ENCODE data around the gene TMEM54.

Gene TMEM54, protein sequence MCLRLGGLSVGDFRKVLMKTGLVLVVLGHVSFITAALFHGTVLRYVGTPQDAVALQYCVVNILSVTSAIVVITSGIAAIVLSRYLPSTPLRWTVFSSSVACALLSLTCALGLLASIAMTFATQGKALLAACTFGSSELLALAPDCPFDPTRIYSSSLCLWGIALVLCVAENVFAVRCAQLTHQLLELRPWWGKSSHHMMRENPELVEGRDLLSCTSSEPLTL

DNA sequence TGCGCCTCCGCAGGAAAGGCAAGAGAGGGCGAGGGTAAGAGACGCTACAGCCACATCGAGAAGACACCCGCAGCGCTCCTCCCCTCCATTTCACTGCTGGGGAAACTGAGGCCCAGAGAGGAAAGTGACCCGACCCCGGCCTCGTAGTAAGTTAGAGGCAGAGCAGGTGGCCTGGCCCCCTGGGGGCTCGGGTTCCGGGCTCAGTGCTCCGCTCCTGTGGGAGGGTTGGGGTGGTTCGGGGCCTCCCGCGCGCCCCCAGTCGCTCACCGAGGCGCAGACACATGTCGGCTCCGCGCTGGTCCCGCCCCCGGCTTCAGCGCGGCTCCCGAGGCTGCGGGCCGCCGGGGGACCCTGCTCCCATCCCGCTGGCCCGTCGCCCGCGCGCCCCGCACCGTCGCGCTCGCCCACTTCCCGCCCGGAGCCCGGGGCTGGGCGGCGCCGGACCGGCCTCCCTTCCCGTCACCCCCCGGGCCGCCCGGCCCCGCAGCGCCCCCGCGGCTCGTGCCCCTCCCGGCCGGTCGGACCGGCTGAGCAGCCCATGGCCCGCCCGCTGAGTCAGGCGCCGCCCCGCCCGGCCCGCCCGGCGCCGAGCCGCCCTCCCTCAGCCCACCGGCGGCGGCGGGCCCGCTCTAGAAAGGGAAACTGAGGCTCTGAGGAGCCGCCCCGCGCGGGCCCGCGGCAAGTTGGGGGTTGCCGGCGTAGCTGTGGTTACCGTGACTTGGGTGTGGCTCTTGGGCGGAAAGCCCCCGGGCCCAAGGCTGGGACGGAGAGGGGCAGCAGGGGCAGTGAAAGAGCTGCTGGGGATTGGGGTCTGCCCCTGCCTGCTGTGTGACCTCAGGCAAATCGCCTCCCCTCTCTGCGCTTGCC, at the start of gene TMEM54:
TSS of gene TMEM54 (minus strand) at position 434 of the 867 bp plus-strand sequence. CDS start at position 283, 151 bp downstream.
- DNase-seq = no peak

DNA sequence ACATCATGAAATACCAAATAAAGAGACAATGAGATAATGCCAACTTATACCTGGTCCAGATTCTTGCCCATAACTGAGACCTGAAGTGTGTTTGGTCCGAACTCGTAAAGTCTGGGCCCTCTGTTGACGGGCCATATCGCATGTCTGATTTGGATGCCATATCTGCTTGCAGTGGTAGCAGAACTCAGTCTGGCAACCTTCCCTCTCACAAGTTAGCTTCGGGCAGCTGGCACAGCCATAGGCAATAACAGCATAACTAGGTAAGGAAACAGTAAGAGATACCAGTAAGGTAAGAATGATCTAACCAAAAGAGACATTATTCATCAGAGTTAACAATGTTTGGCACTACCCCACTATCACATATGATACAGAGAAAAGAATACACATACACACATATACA, 48.3 kb upstream of the TMEM54 start:
- DNase-seq = no peak

DNA sequence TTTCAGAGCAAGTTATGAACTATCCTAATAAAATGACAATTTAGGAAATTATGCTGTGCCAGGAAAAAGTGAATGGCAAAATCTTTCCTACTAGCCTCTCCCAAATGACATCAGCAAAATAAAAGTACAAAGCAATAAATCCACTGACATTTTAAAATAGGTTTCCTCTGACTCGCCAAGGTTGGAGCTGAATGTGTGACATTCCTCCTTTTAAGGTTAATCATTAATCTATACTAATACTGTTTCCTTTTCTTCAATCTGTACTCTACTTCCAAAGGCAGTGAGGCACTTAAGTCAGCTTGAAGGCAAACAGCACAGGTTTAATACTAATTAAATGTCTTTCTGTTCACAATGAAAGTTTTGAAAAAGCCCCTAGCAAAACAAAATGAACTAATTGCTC, 47.7 kb upstream of the TMEM54 start:
- DNase-seq = no peak

DNA sequence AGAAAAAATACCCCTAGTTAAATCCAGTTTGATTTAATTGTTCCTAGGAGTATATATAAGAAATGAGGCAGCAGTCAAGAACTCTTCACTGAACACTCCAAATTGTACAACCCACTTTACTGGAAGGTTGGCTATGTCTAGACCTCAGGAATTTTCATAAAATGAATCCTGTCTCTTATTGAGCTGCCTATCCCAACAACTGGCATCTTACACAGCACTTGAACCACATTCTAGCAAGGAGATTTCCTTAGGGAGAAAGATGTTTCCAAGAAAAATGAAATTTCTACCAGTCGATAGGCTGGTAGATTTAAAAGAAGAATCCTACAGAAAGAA, 47.2 kb upstream of the TMEM54 start:
- DNase-seq = no peak

DNA sequence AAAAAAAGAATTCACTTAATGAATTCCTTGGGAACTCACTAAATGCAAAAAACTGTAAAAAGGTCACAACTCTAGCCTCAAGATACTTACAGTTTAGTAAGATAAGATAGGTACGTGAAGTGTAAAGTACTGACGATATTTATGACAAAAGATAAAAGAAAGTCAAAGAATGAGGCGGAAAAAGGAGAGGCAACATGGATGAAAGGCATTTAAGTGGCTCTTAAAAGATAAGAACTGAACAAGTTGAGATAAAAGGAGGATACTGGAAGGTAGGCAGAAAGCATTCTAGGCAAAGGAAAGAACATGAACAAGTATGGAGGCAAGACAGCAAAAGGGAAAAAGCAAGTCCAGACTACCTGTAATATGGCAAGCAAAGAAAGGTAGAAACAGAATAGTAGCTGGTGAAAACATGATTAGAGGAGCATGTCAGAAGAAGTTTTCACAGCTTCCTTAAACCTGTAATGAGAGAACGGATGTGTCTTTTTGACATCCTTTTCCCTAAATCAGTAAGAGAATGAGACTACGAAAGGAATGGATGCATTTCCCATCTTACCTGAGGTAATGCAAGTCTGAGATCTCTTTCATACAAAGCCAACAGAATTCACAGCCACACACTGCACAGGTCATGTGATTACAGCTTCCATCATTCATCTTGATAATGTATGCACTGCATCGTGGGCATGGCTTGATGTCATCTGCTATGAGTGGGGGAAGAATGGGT, 46.6 kb upstream of the TMEM54 start:
- DNase-seq = no peak

DNA sequence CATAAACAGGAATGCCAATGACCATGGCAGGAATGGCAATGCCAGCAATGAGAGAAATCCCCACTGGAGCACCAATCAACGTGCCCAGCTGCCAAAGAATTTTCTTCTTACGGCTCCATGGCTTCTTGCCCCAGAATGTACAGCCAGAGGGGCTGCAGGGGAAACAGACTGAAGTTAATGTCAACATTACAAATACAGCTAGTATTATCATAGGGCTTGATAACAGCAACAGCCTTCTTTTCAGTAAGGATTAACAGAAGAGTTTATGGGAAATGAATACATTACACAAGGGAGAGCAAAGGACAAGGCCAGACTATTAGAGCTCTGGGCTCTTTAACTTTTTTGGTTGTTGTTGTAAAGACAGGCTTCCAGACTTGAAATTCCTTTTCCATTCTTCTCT, 45.2 kb upstream of the TMEM54 start:
- DNase-seq = no peak

DNA sequence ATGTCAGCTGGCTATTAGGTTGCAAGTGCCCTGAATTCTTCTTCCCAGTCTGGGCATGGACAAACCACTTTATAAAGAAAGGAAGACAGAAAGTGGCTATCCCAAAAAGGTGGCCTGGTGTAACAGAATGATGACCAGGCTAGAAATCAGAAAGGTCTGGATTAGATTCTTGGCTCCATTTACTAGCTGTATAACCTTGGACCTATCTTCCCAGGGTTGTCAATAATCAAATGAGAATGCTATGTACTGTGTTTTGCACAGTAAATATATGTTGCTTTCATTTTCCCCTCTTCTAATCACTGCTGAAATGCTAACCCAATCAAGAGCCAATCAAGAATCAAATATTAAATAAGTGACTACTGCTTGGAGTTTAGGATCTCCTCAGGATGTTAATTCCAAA, 43.0 kb upstream of the TMEM54 start:
- no peak for DNase-seq

DNA sequence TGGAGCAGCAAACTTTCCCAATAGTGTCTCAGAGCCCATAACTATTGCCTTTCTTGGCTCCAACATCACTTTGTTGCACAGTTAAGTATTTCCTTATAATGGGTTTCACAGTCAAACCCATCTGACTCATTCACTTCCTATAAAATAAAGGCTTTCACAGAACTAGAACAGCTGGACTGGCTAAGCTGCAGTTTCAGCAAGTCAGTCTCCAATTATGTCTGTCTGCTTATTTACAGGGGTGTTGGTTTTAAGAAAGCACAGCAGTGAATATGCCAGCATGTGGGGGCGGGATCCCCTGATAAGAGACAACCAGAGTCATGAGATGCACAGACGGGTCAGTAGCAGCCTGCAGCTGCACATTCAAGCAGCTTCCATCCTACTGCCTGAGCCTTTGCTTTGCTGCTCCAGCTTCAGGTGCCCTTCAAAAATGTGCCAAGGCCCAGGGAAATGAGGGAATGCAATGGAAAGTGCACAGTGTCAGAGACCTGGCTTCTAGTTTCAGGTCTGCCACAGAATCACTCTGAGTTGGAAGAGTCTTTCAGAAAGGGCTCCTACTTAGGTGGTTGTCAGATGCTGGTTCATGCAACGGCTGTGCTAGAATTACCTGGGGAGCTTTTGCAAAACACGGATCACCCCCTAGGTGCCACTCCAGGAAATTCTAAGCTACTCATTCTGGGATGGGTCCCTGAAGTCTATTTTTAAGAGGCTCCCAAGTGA, 38.6 kb upstream of the TMEM54 start:
- DNase-seq = no peak

DNA sequence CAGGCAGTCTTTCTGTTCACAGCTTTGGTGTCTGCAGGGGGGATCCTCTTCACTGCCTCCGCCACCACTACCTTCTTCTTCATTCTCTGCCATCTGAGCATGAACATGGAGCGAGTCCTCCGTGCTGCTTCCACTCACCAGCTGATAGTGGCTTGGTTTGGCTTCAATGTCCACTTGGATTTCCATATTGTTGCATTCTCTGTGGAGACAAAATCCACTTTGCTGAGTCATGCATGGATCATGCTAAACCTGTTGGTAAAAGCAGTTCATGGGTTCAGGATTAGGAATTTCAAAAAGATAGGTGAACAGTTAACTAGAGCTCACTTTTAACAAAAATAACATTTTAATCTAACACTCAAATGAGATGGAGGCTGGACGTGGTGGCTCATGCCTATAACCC, 35.9 kb upstream of the TMEM54 start:
- no peak for DNase-seq

DNA sequence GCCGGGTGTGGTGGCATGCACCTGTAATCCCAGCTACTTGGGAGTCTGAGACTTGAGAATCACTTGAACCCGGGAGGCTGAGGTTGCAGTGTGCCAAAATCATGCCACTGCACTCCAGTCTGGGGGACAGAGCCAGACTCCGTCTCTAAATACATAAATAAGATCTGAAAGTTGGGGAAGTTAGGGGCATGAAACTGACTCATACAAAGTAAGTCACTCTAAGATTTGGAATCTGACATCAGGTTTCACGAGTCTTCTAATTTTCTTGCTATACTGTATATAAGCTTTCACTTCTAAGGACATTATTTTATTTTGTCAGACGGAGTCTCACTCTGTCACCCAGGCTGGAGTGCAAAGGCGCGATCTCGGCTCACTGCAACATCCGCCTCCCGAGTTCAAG, 33.3 kb upstream of the TMEM54 start:
- DNase-seq = no peak

DNA sequence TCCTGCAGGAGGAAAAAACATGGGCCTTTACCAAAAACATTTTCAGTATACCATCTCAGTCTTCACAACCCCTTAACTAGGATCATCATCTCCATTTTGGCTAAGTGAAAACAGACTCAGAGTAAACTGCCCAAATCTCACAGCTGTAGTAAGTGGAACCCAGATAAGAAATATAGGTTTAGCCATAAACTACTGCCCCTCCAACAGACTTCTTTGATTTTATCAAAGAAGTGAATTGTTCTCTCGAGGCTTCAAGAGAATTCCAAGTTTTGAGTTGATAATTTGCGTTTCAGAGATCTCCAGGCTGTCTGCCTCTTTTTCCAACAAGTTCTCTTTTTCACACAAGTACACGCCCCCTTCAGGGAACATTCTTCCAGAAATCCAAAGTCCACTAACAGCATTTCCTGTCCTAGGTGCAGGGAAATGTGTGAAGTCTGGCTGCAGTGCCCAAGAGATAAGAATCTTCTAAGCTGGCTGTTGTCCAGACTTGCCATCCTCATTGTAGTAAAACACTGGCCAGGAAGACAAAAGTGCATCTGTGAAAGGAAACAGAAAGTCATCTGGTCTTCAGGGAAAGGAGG, 32.6 kb upstream of the TMEM54 start:
- DNase-seq = no peak

DNA sequence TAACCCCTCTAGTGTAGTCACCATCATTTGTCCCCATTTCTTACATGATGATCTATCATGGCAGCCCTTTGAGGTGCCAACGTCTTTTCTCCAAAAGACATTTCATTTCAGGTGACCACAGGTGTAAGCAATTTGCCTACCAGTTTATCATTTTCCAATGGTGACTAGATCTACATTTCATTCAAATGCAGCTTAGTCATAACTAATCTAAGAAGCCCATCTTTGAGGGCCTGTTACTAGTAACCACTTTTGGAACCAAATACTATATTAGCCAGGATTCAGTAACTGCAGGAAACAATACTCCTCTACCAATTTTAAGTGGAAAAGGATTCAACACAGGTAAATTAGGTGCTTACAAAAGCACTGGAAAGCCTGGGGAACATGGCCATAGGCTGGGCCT, 30.6 kb upstream of the TMEM54 start:
- no peak for DNase-seq

DNA sequence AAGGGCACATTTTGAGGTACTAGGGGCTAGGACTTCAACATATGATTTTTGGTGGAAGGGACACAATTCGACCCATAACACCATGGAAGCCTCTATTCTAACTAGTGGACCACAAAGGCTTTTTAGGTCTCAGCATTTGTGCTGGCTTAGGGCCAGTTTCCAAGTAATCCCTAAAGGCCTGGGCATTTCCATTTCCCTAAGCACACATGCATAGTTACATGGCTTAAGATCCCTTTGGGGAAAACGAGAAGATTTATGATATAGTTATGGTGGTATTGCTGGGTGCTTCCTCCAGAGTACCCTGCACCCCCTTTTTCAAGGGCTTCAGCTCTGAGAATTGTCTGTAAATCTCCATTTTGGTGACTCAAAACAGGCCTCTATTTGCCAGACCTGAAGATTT, 28.2 kb upstream of the TMEM54 start:
- no peak for DNase-seq

DNA sequence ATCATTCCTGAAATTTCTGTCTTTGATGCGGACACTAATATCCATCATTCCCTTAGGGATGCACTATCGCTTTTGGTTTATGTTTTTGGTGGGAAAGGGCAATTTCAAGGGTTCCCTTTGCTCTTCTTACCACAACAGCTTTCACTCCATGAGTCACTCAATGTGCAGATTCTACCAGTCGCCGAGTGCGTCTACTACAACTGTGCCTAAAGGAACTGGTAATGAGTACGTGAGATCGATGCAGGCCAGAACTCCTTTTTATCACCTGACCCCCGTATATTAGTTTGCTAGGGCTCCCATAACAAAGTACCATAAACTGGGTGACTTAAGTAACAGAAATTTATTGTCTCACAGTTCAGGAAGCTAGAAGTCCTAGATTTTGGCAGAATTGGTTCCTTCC, 27.5 kb upstream of the TMEM54 start:
- no peak for DNase-seq

DNA sequence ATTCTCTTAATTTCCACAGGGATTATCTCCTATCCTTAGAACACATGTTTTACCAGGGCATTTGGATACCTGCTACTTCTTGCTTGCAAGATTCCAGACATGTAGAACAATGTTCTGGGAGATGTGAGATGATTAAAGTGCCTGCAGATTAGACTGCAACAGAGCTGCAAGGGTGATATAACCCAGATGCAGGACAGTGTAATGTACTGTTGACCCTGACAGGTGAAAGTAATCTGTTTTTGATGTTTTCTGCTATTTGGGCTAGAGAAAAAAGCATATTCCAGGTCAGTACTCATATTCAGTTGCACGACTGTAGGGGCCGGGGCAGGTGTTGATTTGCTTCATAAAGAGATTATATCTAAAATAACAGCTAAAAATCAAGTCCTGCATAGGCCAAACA, 27.1 kb upstream of the TMEM54 start:
- DNase-seq = no peak

DNA sequence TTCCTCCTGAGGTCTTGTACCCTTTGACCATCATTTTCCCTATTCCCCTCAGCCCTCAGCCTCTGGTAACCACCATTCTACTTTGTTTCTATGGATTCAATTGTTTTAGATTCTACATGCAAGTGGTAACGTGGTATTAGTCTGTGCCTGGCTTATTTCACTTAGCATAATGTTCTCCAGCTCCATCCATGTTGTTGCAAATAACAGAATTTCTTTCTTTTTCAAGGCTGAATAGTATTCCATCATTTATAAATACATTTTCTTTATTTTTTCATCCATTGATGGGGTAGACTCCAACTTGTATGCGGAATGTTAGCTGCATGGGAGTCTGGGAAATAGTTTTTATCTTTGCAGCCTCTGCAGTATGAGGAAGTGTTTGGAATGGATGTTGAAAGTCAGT, 26.3 kb upstream of the TMEM54 start:
- no peak for DNase-seq

DNA sequence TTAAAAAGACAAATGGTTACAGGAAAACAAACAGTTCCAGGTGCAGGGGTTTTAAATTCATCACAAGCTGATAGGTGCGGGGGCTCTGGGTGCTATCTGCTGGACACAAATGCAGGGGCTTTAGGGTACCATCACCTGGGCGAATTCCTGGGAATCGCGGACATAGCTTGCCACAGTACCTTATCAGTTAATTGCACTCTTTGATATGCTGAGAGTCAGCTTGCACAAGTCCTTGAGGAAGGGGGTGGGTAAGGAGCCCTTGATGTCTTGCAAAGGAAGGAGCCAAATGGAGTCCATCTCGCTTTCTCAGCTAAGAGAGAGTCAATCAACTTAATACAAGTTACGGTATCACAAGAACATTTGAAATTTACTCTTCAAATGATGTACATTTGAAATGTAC, 25.4 kb upstream of the TMEM54 start:
- DNase-seq = no peak

DNA sequence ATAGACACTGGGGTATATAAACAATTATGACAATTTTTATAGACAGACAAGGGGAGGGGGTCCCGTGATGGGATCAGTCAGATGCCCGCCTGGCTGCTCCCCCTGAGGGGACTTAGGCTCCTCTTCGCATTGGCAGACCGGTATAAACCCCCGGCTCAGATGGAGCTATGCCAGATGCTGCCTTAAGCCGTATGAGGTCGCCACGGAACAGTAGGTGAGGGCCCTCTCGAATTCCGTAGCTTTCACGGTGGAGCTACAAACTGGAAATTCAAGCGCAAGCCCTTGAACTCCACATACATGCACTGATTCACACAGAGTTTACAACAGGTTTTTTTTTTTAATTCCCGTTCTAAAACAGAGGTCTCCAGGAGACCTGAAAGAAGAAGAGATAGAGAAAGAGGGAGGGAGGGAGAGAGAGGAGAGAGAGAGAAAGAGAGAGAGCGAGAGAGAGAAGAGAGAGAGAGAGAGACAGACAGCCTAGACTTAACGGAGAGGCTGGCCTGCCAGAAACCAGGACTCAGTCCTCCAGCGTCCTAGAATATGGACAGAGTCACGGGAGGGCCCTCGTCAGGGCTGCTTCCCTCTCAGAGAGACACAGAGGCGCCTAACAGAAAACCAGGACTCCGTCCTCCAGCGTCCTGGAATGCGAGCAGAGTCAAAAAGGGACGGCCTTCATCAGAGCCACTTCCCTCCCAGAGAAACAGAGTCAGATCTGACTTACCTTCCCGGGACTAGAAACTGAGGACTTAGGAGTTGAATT, 24.4 kb upstream of the TMEM54 start:
- DNase-seq = no peak

DNA sequence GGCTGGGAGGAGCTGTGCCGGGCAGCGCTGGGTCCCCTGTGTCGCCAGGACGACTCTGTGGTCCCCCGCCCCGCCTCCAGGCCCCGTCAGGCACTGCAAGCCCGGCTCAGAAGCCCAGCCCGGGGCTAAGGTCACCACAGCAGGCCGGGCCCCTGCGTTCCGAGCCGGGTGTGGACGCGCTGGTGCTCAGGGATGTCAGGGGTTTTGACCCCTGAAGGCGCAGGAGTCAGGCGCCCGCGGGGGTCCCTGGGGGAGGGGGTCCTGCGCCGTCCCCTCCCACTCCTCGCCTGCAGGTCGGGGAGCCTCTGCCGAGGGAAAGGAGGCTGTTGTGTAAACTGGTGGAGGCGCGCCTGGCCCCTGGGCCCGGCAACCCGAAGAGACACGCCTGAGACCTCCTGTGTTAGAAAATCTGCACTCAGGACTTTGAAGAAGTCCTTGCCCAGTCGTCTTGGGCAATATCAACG, 23.7 kb upstream of the TMEM54 start:
- DNase-seq = no peak

DNA sequence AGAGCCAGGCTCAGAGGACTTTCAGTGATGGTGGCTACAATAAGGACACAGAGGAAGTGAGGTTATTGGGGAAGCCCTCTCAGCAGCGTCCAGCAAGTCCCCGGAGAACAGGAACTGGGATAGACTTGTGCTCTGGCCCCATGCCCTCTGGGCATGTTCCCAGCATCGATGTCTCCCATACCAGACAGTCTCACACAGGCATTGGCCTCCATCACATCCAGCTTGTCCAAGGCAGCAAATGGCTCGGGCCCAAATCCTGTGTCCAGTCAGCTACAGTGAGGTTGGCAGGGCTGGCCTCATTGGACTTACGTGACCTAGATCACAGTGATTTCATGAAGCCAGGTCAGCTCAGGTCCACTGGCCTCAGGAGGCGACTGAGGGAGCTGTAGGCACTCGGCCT, 19.6 kb upstream of the TMEM54 start:
- no peak for DNase-seq

DNA sequence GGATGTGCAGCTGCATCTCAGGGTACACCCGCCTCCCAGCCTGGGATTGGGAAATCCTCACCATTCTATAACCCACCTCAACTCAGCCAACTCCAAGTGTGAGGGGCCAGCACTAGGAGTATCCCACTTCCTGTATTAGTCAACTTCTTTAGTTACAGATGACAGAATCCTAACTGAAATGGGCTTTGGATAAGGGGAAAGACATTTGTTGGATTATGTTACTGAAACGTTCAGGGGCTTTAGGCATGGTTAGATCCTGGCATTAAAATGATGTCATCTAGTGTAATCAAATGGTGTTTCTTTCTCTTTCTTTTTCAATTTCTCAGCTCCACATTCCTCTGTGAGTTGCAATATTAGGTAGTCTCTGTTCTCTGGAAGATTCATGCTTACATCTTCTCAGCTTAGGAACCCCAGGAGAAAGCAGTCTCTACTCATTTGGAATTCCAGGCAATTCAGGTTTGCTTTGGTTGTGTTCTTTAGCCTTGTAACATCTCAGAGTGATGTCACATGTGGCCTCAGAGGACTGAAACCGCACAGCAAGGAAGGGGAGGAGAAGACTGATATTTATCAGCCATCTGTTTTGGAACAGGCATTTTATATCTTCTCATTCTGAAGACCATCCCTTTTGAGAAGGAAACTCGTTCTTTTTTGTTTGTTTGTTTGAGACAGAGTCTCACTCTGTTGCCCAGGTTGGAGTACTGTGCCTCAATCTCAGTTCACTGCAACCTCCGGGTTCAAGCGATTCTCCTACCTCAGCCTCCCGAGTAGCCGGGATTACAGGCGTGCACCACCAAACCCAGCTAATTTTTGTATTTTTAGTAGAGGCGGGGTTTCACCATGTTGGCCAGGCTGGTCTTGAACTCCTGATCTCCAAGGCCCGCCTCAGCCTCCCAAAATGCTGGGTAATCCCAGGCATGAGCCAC, 18.9 kb upstream of the TMEM54 start:
- no peak for DNase-seq

Measured in activated effector memory CD4-positive, alpha-beta T cell treated with anti-CD3 and anti-CD28 coated beads, Interleukin-2, amount 50 U/mL, for 16 hours (primary cell).